Measurements from ENCODE around the gene LAYN. TPM values are rescaled to one million over a fixed set of nuclear protein-coding genes. Genes with fewer than 3 reads are reported as not detected.
A peak's percentile ranks its signal among the peaks of the same experiment; 100 is the strongest.

LAYN gene
- total and polyA plus RNA-seq, 3 experiments from 2014 or later, result 0.21 to 1.4 (median 0.85) TPM

GRCh38 chr11:111577821-111578220 lies 37.3 kb downstream of the LAYN start:
- peaks cover 0 to 3% of the 10 kb centered on the region in 2 donors for H3K27me3 Mint-ChIP-seq
- Histone ChIP-seq H3K4me1 (ENCODE audit: insufficient read depth, low read length) (no peaks in the 10 kb centered on the region), H3K36me3 (ENCODE audit: insufficient read depth, low read length) (no peaks in the 10 kb centered on the region), H3K4me3 (ENCODE audit: low read length) (no peak overlapping the region), H3K9me3 (ENCODE audit: low read length) (no peaks in the 10 kb centered on the region), H3K27ac (ENCODE audit: low read depth, low read length) (no peak overlapping the region), H3K27me3 (ENCODE audit: insufficient read depth, low read length, poor library complexity, severe bottlenecking) (no peaks in the 10 kb centered on the region)
- no peaks in the 10 kb centered on the region for H3K4me1 Mint-ChIP-seq
- no peaks in the 10 kb centered on the region for H3K36me3 Mint-ChIP-seq
- no peaks in the 10 kb centered on the region for H3K9me3 Mint-ChIP-seq
- POLR2A ChIA-PET, result no interaction called here
- DNase-seq, result no peak
- no peak overlapping the region for H3K4me3 Mint-ChIP-seq
- H3K27ac Mint-ChIP-seq, result no peak overlapping the region
- CTCF ChIA-PET, result interaction anchor here (1.0 kb wide), 1 partner anchor 41 kb away, joined by 3 read pairs; no protein-coding TSS in a partner anchor

GRCh38 chr11:111581341-111581740 lies 40.8 kb downstream of the LAYN start:
- H3K4me1 Mint-ChIP-seq, result no peaks in the 10 kb centered on the region

GRCh38 chr11:111582163-111582562 lies 41.6 kb downstream of the LAYN start:
- Mint-ChIP-seq H3K4me1 (no peaks in the 10 kb centered on the region), H3K27ac (no peak overlapping the region), H3K27me3 (peaks cover 0 to 2% of the 10 kb centered on the region in 2 donors), H3K9me3 (no peaks in the 10 kb centered on the region), H3K4me3 (no peak overlapping the region), H3K36me3 (no peaks in the 10 kb centered on the region)
- no peaks in the 10 kb centered on the region for H3K4me1 ChIP-seq (ENCODE audit: insufficient read depth, low read length)
- no peak overlapping the region for H3K4me3 ChIP-seq (ENCODE audit: low read length)
- ChIA-PET CTCF (no interaction called here), POLR2A (no interaction called here)
- H3K27ac ChIP-seq (ENCODE audit: low read depth, low read length), result no peak overlapping the region
- H3K9me3 ChIP-seq (ENCODE audit: low read length), result no peaks in the 10 kb centered on the region
- H3K36me3 ChIP-seq (ENCODE audit: insufficient read depth, low read length), result no peaks in the 10 kb centered on the region
- no peaks in the 10 kb centered on the region for H3K27me3 ChIP-seq (ENCODE audit: insufficient read depth, low read length, poor library complexity, severe bottlenecking)
- DNase-seq, result no peak

More at GRCh38 chr11:111581341-111581740, 40.8 kb downstream of the LAYN start:
- Histone ChIP-seq H3K27ac (ENCODE audit: low read depth, low read length) (no peak overlapping the region), H3K4me1 (ENCODE audit: insufficient read depth, low read length) (no peaks in the 10 kb centered on the region), H3K36me3 (ENCODE audit: insufficient read depth, low read length) (no peaks in the 10 kb centered on the region), H3K9me3 (ENCODE audit: low read length) (no peaks in the 10 kb centered on the region), H3K4me3 (ENCODE audit: low read length) (no peak overlapping the region), H3K27me3 (ENCODE audit: insufficient read depth, low read length, poor library complexity, severe bottlenecking) (no peaks in the 10 kb centered on the region)
- Mint-ChIP-seq H3K4me3 (no peak overlapping the region), H3K27ac (no peak overlapping the region), H3K9me3 (no peaks in the 10 kb centered on the region), H3K36me3 (no peaks in the 10 kb centered on the region), H3K27me3 (peaks cover 0 to 2% of the 10 kb centered on the region in 2 donors)
- no peak for DNase-seq
- CTCF ChIA-PET, result no interaction called here
- POLR2A ChIA-PET, result no interaction called here

- H3K36me3 Mint-ChIP-seq, result no peaks in the 10 kb centered on the region
- Histone ChIP-seq H3K4me3 (ENCODE audit: low read length) (no peak overlapping the region), H3K9me3 (ENCODE audit: low read length) (no peaks in the 10 kb centered on the region), H3K27me3 (ENCODE audit: insufficient read depth, low read length, poor library complexity, severe bottlenecking) (no peaks in the 10 kb centered on the region), H3K4me1 (ENCODE audit: insufficient read depth, low read length) (no peaks in the 10 kb centered on the region), H3K36me3 (ENCODE audit: insufficient read depth, low read length) (no peaks in the 10 kb centered on the region), H3K27ac (ENCODE audit: low read depth, low read length) (no peak overlapping the region)
- H3K27me3 Mint-ChIP-seq, result peaks cover 0 to 2% of the 10 kb centered on the region in 2 donors
- no peak for DNase-seq
- peak overlapping the region in 1 of 8 donors; percentile 3 for H3K27ac Mint-ChIP-seq
- CTCF ChIA-PET, result interaction anchor here (2.1 kb wide), 1 partner anchor 194 kb away, joined by 13 read pairs; no protein-coding TSS in a partner anchor
- H3K4me1 Mint-ChIP-seq, result no peaks in the 10 kb centered on the region
- POLR2A ChIA-PET, result no interaction called here
- no peaks in the 10 kb centered on the region for H3K9me3 Mint-ChIP-seq
- no peak overlapping the region for H3K4me3 Mint-ChIP-seq
Observed at GRCh38 chr11:111582881-111583280, 42.4 kb downstream of the LAYN start.

- Mint-ChIP-seq H3K27me3 (peaks cover 0 to 2% of the 10 kb centered on the region in 2 donors), H3K9me3 (no peaks in the 10 kb centered on the region), H3K36me3 (no peaks in the 10 kb centered on the region), H3K4me1 (no peaks in the 10 kb centered on the region), H3K27ac (no peak overlapping the region), H3K4me3 (no peak overlapping the region)
- ChIA-PET POLR2A (no interaction called here), CTCF (interaction anchor here (1.3 to 8.6 kb wide), 2 partner anchors 192 to 254 kb away, joined by 3 to 97 read pairs; no protein-coding TSS in a partner anchor)
- no peak for DNase-seq
- Histone ChIP-seq H3K36me3 (ENCODE audit: insufficient read depth, low read length) (no peaks in the 10 kb centered on the region), H3K27me3 (ENCODE audit: insufficient read depth, low read length, poor library complexity, severe bottlenecking) (no peaks in the 10 kb centered on the region), H3K4me1 (ENCODE audit: insufficient read depth, low read length) (no peaks in the 10 kb centered on the region), H3K27ac (ENCODE audit: low read depth, low read length) (no peak overlapping the region), H3K9me3 (ENCODE audit: low read length) (no peaks in the 10 kb centered on the region), H3K4me3 (ENCODE audit: low read length) (no peak overlapping the region)
Observed at GRCh38 chr11:111585371-111585770, 44.9 kb downstream of the LAYN start.

- Mint-ChIP-seq H3K36me3 (no peaks in the 10 kb centered on the region), H3K4me3 (no peak overlapping the region), H3K27ac (no peak overlapping the region), H3K4me1 (no peaks in the 10 kb centered on the region), H3K9me3 (no peaks in the 10 kb centered on the region), H3K27me3 (peaks cover 0 to 2% of the 10 kb centered on the region in 2 donors)
- ChIA-PET POLR2A (no interaction called here), CTCF (interaction anchor here (0.6 to 8.6 kb wide), 11 partner anchors 14 to 255 kb away, joined by 3 to 97 read pairs (median 4); partner anchors contain the start of gene PPP2R1B)
- Histone ChIP-seq H3K4me1 (ENCODE audit: insufficient read depth, low read length) (no peaks in the 10 kb centered on the region), H3K9me3 (ENCODE audit: low read length) (no peaks in the 10 kb centered on the region), H3K27me3 (ENCODE audit: insufficient read depth, low read length, poor library complexity, severe bottlenecking) (no peaks in the 10 kb centered on the region), H3K4me3 (ENCODE audit: low read length) (no peak overlapping the region), H3K27ac (ENCODE audit: low read depth, low read length) (no peak overlapping the region), H3K36me3 (ENCODE audit: insufficient read depth, low read length) (no peaks in the 10 kb centered on the region)
- peak; percentile 22 to 55 (median 40) for DNase-seq
Observed at GRCh38 chr11:111586388-111586831, 45.9 kb downstream of the LAYN start.

GRCh38 chr11:111589114-111589513 lies 48.6 kb downstream of the LAYN start:
- H3K36me3 Mint-ChIP-seq, result no peaks in the 10 kb centered on the region
- ChIA-PET CTCF (interaction anchor here (8.6 kb wide), 1 partner anchor 189 kb away, joined by 97 read pairs; no protein-coding TSS in a partner anchor), POLR2A (no interaction called here)
- Histone ChIP-seq H3K4me1 (ENCODE audit: insufficient read depth, low read length) (no peaks in the 10 kb centered on the region), H3K4me3 (ENCODE audit: low read length) (no peak overlapping the region), H3K27me3 (ENCODE audit: insufficient read depth, low read length, poor library complexity, severe bottlenecking) (no peaks in the 10 kb centered on the region), H3K27ac (ENCODE audit: low read depth, low read length) (no peak overlapping the region), H3K9me3 (ENCODE audit: low read length) (no peaks in the 10 kb centered on the region), H3K36me3 (ENCODE audit: insufficient read depth, low read length) (no peaks in the 10 kb centered on the region)
- no peak for DNase-seq
- no peaks in the 10 kb centered on the region for H3K4me1 Mint-ChIP-seq
- no peak overlapping the region for H3K4me3 Mint-ChIP-seq
- H3K27ac Mint-ChIP-seq, result no peak overlapping the region
- H3K27me3 Mint-ChIP-seq, result peaks cover 2 to 3% of the 10 kb centered on the region in 2 donors
- no peaks in the 10 kb centered on the region for H3K9me3 Mint-ChIP-seq

- H3K4me3 Mint-ChIP-seq, result no peak overlapping the region
- ChIA-PET CTCF (interaction anchor here (8.6 kb wide), 1 partner anchor 188 kb away, joined by 97 read pairs; no protein-coding TSS in a partner anchor), POLR2A (no interaction called here)
- no peaks in the 10 kb centered on the region for H3K9me3 Mint-ChIP-seq
- H3K27ac Mint-ChIP-seq, result peak overlapping the region in 1 of 8 donors; percentile 3
- Histone ChIP-seq H3K9me3 (ENCODE audit: low read length) (no peaks in the 10 kb centered on the region), H3K4me3 (ENCODE audit: low read length) (no peak overlapping the region), H3K36me3 (ENCODE audit: insufficient read depth, low read length) (no peaks in the 10 kb centered on the region), H3K27ac (ENCODE audit: low read depth, low read length) (no peak overlapping the region), H3K4me1 (ENCODE audit: insufficient read depth, low read length) (no peaks in the 10 kb centered on the region), H3K27me3 (ENCODE audit: insufficient read depth, low read length, poor library complexity, severe bottlenecking) (no peaks in the 10 kb centered on the region)
- DNase-seq, result no peak
- peaks cover 3 to 5% of the 10 kb centered on the region in 2 donors for H3K27me3 Mint-ChIP-seq
- no peaks in the 10 kb centered on the region for H3K36me3 Mint-ChIP-seq
- H3K4me1 Mint-ChIP-seq, result no peaks in the 10 kb centered on the region
Observed at GRCh38 chr11:111589886-111590499, 49.5 kb downstream of the LAYN start.

Measured in CD8-positive, alpha-beta memory T cell (primary cell).